ENCODE results near the gene CCL13.

DNA sequence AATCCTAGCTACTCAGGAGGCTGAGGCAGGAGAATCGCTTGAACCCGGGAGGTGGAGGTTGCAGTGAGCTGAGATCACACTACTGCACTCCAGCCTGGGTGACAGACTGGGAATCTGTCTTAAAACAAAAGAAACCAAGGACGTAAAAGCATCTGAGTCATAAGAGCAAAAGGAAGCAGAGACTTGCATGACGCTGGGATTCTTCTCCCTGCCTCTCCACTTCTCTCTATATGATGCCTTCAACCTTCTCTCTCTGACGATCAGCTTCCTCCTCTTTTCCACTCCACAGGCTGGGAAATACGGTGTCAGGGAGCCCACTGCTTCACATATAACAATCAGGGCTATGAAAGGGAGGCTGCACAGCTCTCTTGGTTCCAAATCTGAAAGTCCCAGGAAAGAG is 49.9 kb downstream of the CCL13 start:
- no peak for TF ChIP-seq EZH2 (IDR thresholded peaks at IDR 0.05; ENCODE audit: low read depth)
- TF ChIP-seq, protein P1, sequence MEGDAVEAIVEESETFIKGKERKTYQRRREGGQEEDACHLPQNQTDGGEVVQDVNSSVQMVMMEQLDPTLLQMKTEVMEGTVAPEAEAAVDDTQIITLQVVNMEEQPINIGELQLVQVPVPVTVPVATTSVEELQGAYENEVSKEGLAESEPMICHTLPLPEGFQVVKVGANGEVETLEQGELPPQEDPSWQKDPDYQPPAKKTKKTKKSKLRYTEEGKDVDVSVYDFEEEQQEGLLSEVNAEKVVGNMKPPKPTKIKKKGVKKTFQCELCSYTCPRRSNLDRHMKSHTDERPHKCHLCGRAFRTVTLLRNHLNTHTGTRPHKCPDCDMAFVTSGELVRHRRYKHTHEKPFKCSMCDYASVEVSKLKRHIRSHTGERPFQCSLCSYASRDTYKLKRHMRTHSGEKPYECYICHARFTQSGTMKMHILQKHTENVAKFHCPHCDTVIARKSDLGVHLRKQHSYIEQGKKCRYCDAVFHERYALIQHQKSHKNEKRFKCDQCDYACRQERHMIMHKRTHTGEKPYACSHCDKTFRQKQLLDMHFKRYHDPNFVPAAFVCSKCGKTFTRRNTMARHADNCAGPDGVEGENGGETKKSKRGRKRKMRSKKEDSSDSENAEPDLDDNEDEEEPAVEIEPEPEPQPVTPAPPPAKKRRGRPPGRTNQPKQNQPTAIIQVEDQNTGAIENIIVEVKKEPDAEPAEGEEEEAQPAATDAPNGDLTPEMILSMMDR (conservative IDR thresholded peaks at IDR 0.05), result no peak
